Activated T-cell treated with anti-CD3 and anti-CD28 coated beads, Interleukin-2, amount 50 U/mL, for 48 hours (primary cell): Measurements from ENCODE around the gene ZNF532.

Experiments used
- DNase-seq, 2 experiments: peaks; one replicate each; pipeline ENCODE4 v3.0.0-alpha.2; 2020

The ZNF532 gene

DNA sequence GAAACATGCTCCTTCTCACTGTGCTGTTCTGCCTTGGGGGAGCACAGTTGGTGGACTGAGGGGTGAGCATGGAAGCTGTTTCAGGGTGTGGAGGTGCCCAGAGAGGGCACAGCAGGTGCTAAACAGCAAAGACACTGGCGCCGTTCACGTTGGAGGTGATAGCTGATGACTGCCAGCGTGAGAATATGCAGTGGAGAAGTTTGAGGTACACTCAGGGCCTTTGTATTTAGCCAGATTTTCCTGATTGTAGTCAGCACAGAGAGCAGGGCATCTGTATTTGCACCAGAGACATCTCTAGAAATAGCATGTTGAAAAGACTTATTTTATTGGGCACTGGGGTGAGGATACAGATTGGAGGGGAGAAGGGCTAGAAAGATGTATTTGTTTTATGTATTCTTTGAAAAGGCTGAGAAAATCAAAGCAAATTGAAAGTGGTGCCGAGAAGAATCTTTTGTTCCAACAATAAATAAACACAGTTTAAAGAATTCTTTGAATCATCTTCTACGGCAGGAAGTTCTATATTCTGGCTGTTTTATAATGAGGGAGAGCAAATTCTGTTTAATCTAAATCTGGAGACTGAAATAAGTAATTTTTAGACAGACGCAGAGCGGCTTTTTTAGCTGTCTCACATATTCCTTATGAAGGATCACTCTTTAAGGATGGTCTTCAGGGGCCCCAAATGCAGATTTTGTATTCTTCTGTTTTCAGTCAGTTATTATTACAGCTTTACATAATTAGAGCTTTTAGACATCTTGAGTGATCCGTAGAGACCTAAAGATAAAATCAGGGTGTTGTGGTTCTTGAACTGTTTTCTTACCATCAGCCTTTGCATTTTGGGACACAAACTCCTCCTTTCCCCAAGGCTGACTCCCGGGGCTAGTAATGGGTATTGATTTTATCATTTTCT, 7.1 kb downstream of the ZNF532 start:
- DNase-seq: no peak

DNA sequence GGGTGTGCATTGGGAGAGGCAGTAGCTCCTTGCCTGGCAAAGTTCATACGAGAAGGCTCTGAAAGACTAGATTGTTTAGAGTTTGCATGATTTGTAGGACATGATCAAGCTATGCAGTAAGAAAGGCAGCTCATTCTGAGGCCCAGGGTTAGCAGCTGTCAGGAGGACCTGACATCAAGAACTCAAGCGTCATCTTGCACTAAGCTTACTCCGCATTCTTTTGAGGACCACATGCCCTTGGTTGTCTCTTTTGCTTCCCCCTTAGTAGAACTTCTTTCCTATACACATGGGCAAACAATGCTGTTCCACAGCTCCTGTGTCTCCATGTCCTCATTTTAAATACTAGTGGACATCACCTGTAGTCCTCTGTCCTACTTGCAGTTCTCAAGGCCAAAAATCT, 14.0 kb downstream of the ZNF532 start:
- DNase-seq: no peak

DNA sequence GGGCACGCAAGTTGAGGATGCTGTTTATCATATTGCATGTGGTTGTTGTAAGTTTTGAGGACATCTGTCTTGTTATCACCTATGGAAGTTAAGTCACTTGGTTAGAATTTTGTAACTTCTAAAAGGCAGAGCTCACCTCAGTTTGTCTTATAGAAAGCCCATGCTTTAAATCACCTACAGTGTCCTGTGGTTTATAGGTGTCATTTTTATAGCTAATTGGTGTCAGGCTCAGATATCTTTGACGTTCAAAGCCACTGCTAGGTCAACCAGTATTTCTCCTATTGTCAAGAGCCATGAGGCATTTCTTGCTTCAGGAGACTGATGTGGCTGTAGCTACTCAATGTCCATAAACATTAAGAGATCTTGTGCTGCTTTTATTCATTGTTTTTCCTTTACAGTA, 16.8 kb downstream of the ZNF532 start:
- DNase-seq: no peak

DNA sequence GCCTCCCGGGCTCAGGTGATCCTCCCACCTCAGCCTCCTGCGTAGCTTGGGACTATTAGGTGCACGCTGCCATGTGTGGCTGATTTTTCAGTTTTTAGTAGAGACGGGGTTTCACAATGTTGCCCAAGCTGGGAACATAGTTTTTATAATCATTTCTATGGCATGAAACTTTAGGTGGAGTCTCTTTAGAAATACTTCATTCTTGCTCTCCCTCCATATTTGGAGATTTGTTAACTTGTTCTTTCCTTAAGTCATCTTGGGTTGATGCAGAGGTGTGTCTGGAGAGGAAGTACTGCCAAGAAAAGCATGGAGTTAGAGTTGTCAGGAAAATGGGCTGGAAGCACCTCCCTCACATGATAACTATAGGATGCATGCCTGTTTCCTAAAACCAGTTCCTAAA, 17.4 kb downstream of the ZNF532 start:
- no peak for DNase-seq

DNA sequence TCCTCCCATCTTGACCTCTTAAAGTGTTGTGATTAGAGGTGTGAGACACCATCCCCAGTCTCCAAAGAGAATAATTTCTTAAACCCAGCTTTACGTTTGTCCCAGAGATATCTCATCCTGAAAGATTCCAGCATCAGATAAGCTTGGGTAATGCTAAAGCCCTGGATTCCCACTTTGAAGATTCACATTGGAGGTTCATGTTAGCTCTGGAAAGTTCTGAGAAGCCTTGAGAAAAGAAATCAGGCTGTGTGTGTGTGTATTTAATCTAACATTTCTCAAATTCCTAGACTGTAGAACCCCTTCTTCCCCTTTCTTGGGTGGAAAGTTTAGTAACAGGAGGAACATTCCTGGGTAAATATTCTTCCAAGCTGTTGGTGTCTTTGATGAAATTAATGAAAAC, 18.0 kb downstream of the ZNF532 start:
- DNase-seq: no peak

DNA sequence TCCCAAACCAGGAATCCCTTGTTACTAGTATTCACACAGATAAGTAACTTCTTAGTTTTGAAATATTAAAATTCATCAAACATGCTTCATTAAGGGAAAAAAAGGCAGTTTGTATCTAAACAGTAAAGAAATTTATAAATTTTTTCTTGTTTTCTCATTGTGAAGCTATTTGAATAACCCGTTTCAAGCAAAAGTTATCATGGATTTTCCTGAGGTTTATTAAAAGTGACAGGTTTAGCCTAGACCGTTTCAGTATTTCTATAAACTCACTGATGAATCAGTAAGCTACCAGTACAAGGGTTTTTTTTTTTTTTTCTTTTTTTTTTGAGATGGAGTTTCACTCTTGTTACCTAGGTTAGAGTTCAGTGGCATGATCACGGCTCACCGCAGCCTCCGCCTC, 20.0 kb downstream of the ZNF532 start:
- no peak for DNase-seq

DNA sequence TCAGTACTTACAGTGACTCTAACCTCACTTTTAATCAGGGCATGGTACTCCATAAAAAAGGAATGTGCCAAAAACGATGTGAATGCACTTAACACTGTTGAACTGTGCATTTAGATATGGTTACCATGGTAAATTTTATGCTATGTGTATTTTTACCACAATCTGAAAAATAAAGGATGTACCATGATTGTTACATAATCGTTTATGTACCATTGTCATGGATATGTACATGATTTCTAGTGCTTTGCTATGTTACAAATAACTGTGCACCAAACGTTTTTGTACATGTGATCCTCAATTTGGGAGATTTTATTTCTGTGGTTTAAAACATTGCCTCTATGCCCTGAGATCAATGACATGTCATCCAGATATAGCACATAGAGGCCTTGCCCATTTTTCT, 21.8 kb downstream of the ZNF532 start:
- DNase-seq: no peak

DNA sequence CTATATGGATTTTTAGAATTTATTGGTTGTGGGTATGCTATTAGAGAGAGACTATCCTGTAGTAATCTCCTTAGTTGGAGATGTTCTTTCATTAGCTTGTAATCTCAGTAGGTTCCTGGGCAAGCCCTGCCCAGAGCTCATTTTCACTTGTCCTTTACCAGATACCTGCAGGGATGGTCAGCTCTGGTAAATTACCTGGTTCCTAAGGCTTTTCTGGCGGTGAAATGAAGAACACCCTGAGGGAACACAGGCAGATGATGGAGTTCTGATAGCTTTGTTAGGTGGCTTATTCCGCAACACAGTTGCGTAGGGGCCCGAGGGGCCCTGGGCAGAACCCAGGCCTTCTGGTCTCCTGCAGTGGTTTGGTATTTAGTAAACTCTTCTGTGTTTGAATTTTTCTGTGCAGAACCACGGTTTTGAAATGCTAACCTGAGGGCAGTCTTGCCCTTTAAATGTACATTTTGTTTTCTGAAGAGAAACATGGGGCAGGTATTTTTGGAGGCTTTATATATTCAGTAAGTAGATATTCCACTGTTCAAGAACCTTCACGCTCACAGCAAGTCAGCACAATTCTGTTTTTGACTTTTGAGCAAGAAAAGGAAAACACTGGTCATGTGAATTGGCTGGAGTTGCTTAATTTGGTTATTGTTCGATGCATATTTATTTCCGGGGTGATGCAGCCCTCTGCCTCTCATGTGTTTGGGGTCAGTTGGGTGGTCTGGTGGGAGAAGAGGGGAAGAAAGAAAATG, 22.4 kb downstream of the ZNF532 start:
- no peak for DNase-seq

DNA sequence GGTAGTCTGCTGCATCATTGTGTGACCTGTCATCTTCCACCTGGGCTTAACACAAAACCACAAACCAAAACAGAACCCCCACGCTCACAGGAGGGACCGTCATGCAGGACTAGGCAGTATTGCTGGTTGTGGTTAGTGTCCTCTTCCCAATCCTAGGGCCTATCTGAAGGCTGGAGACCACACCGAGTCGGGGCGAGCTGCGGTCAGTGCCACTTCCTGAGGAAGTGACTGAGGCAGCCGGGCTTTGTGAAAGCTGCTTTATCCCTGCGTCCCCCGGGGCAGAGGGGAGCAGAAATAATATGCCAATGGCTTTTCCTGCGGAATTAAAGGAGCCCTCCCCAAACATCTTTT, 22.9 kb downstream of the ZNF532 start:
- DNase-seq: peak; percentile 44 to 49

DNA sequence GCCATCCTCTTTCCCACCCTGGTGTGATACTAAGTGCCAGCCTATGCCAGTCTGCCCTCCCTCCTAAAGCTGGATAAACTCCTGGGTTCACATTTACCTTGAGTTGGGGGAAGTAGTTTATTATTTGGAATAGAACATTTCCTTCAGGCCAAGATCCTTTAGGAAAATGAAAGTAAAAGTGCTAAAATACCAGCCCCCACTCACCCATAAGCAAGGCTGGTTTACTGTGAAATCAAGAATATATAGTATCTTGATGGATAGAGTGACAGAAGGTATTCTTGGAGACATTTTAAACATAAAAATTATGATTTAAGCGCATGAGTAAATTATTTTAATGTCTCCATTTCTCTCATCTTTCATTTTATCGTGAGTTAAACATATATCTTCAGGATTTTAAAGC, 27.1 kb downstream of the ZNF532 start:
- no peak for DNase-seq

DNA sequence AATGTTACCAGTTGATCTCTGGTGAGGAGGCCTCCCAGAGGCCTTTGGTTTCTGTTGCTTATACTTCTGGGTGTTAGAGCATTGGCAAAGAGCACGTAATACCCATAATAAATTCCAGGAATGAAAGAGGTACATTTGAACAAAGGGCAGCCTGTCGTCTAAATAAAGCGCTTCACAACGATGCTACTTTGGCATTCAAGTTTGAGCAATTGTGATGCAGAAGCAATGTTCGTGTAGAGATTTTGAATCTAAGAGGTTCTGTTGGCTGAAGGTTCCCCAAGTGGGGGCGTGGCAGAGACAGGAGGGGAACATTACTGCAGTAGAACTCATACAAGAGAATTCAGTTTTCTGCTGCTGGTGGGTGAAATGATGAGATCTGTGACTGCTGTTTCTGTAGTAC, 27.8 kb downstream of the ZNF532 start:
- no peak for DNase-seq

DNA sequence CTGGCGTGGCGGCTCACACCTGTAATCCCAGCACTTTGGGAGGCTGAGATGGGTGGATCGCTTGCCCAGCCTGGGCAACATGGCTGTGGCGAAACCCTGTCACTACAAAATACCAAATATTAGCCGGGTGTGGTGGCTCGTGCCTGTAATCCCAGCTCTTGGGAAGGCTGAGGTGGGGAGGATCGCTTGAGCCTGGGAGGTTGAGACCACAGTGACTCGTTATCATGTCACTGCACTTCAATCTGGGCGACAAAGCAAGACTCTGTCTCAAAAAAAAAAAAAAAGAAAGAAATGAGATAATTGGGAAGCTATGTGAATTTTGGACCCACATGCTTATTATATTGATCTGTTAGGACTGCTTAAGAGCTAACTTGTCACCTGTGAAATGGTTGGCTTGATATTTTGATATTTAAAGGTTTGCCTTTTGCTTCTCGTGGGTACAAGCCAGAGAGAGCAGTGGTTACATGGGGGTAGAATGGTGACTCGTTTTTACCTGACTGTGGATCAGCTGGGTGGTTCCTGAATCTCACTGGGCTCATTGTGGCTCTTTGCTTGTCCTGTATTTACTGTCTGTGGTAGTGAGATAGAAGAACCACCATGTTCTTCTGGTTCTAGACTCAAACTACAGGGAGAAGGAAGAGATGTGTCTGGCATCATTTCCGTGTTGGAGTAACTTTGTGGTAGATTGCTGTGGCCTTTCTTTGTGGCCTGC, 28.9 kb downstream of the ZNF532 start:
- DNase-seq: no peak

DNA sequence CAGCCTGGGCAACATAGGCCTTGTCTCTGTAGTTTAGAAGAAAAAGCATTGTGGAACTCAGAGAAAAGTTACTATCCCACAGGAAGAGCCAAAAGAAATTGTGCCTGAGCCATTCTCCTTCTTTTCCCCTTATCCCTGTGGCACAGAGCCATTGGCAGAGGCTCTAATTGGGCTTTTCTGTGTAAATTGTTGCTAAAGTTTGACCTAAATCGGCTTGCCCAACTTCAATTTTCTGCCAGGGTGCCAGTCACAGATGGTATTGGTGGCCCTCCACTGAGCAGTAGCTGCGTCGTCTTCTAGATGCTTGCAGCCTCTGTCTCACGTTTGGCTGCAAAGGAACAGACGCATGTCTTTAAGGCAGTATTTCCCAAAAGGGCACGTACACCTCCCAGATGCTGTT, 30.3 kb downstream of the ZNF532 start:
- DNase-seq: no peak

DNA sequence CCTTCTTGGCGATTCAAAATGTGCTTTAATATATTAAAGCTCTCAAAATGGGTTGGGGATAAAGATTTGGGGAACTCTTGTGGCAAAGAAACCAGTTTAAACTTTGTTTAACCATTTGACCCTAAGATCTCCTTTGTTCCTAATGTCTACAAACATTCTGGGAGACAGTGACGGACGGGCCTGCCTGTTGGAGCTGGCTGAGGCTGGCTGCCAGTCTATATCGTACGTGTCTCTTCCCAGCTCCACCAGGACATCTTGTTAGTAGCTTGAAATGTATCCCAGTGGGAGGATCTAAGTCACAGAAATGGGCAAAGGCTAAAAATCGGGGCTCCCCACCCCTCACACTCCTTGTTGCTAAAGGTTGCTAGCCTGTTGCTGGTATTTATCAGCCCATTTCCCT, 30.7 kb downstream of the ZNF532 start:
- no peak for DNase-seq

DNA sequence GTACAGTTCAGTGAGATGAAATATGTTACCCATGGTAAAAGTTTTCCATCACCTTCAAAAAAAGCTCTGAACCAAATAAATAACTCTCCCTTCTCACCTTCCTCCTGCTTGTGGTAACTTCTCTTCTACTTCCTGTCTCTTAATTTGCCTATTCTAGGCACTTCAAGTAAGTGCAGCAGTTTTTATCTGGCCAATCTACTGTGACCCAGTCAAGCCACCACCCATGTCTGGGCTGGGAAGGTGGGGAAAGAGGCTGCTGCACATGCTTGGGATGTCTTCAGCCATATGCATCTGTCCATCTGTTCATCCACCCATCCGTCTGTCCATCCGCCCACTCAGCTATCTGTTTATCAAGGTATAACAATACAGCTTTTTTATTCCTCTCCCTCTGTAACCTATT, 31.6 kb downstream of the ZNF532 start:
- DNase-seq: no peak

DNA sequence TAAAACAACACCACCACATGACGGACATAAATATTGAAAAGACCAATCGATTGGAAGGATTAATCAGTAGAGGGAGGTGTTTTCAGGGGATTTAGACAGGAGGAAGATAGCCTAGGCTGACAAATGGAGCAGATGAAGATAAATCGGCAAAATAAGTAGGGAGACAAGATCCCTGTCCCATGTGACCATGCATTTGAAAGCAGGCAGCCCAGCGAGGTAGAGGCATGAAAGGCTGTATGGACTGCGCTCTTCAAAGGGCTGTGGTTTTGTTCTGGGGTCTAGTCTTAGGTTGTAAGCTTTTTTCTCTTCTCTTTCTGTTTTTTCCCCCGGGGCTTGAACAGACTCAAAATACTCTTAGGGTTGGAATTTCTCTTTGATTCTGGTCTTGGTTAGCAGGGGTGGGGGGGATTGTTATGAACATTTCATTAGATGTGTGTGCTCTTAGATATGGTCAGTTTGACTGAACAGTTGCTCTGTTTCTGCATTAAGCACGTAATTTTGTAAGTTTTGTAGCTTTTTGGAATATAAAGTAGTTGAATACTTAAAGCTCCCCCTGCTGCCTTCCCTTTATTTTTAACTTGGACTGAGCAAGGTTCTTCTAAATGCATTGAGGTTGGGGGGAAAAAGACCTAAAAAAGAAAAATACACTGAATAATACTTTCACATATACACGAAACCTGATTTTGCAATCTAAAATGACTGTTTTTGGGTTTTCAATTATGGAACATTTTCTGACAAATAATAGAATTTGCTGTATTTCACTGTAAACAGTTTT, 32.2 kb downstream of the ZNF532 start:
- no peak for DNase-seq

DNA sequence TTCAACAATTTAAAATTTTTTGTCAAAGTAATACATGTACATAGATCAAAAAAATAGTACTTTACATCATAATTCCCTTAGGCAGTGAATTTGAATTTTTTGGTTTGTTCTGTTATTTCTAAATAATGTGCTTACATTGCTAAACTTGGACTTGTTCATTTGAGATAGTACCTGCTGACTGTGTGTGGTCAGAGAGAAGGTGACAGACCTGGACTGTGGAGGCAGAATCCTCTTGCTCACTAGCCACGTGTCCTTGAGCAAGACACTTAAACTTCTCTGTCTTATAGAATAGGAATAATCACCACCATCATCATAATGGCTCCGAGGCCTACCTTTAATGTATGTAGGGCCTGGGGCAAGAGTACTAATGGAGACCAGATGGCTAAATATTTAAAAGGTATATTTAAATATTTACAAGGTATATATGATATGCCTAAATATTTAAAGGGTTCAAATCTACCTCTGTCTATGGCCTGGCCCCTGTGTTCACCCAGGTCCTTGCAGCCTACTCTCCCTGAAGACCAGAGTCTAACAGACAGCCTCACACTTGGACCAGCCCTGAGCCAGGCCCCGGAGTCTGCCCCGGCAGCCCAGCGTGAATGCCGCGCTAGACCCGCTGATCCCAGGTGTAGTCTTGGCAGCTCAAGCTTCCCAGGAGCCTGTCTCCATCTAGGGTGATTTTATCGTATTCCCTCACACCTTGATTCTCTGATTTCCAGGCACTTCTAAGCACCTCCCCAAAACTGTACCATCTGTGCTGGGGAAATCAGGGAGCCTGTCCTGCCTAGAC, 33.5 kb downstream of the ZNF532 start:
- DNase-seq: no peak

DNA sequence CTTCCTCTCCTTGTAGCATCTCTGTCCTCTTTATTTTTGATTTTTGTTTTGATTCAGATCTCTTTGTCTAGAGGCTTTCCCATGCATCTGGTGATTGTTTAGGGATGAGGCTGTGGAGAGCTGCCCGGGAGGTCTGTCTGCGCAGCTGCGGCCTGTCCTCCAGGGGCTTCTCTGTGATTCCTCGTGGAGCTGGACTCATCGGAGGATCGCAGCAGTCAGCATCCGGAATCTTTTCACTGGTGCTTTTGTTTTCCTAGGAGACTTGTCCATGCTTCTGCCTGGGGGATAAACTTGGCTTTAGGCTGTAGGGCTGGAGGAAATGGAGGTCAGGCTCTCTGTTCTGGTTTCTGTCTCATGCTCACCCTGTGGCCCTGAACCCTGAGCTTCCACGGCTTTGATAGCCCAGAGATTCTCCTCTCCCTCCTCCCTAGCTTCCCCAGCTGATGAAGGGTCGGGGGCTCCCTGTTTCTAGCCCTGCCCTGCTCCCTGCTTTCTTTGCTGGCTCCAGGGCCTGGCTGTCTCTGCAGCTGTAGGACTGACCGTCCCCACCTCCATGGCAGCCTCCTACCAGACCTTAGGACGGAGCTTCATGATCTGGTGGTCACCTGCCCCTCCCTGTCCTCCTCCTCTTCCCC, 35.5 kb downstream of the ZNF532 start:
- DNase-seq: no peak

DNA sequence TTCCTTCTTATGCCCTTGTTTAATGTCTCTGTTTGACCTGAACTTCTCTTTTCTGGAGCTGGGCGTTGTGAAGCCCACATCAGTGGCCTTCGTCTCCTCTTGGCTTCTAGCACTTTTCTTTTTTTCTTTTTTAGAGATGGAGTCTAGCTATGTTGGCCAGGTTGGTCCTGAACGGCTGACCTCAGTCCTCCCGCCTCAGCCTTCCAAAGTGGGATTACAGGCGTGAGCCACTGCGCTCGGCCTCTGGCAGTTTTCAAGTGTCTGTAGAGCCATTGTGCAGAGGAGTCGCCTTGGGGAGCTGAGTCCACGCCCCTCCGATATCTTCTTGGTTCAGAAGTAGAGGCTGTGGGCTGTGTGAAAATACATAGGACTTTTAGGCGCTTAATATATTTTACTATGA, 36.5 kb downstream of the ZNF532 start:
- DNase-seq: no peak

DNA sequence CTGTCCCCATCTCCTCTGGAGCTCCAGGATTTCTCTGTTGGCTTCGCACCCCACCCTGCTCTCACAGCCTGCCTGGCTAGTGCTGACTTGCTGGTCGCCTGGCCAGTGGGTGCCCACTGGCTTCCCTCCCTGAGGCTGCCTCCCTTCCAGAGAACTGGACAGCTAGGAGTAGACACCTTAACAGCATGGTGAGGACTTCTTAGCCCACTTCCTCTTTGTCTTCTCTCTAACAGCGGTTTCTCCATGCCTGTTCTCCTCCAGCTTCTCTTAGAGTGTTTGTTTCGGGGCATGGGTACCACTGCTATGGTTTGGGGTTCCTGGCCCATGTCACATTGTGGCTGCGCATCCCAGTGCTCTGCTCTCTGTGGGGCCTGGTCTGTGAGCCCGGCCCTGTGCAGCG, 37.1 kb downstream of the ZNF532 start:
- no peak for DNase-seq

DNA sequence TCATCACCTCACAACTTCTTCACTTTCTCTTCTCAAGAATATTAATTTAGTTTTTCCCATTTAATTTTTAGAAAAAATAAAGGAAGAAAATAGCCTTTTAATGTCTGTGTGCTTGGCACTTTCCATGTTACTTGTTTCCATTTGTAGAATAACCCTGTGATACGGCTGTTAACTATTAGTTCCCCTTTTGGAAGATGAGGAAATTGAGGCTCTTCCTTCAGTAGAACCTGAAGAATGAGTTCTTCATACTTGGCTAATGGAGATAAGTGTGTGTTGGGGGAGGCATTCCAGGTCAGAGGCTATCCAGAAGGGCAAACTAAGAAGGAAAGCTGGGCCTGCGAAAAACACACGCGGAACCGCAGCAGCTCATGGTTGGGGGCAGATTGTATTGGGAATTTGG, 38.3 kb downstream of the ZNF532 start:
- no peak for DNase-seq

DNA sequence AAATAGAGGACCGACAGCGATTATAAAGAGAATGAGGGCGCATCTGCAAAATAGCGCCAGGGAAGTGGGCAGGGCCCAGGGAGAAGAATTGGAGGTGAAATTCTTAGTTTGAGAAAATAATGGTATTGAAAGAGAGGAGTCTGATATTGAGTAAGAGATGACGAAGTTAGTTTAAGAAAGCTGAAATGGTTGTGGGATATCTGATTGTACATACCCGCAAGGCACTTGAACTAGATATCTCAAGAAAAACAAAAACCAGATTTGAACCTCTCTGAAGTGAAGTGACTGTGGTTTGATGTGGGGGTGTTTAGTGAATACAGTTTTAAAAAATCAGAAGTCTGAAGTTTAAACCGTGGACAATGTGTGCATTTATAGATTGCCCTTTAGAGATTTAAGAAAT, 38.9 kb downstream of the ZNF532 start:
- no peak for DNase-seq
